GM19193 (cell line): Measurements from ENCODE around the gene NLRP7.

Experiments
- POLR2A ChIP-seq: IDR thresholded peaks from 4 replicates; pipeline ENCODE4 v1.6.1; 2011; ENCODE audit not compliant: insufficient read depth, insufficient read length; ENCODE audit errors: extremely low read depth

NLRP7 gene

GRCh38 chr19:54905803-54906511, 41.4 kb downstream of the NLRP7 start, which contains the start of gene NCR1:
Gene NCR1, plus strand, starts transcription at chr19:54906148. Its CDS starts 40 bp downstream, at chr19:54906188.
- no peak for TF ChIP-seq POLR2A

- TF ChIP-seq POLR2A = no peak
Observed at GRCh38 chr19:54905421-54905802, 41.9 kb downstream of the NLRP7 start.

DNA sequence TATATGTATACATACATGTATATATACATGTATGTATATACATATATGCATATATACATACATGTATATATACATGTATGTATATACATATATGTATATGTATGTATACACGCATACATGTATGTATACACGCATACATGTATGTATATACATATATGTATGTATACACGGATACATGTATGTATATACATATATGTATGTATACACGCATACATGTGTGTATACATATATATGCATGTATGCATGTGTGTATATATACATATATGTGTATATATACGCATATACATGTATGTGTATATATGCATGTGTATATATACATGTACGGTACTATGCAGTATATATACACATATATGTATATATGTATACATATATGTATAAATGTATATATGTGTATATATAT, 44.0 kb downstream of the NLRP7 start:
- TF ChIP-seq POLR2A = no peak

- no peak for TF ChIP-seq POLR2A
Observed at GRCh38 chr19:54902061-54902460, 45.3 kb downstream of the NLRP7 start.

DNA sequence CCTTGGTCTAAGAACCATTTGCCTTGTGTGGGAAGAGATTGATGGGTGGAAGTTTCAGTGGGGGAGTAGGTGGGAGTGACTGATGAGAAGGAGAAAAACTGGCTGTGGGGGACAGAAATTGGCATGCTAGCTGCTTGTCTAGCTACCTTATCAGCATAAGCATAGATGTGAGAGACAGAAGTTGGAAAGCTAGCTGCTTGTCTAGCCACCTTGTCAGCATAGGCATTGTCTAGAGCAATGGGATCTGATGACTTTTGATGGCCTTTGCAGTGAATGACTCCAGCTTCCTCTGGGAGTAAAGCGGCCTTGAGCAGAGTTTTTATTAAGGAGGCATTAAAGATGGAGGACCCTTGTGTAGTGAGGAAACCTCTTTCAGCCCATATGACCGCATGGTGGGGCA, 51.3 kb downstream of the NLRP7 start:
- no peak for TF ChIP-seq POLR2A

DNA sequence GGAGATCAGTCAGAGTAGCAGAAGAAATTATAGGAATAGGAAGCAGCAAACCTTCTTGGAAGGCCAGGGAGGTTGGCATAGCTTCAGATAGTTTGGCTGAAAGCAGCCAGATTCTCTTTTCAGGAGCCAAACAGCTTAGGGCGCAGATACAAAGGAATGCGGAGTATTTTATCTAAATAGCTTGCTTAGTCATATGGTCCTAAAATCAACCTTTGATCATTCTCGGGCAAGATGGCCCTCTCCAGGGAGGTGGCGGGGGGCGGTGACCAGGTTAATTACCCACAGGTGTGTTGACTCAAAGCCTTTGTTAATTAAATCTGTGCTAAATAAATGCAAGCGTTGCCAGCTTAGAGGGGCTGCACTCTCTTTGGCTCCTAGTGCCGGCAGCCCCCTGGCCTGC, 53.9 kb downstream of the NLRP7 start:
- no peak for TF ChIP-seq POLR2A

GRCh38 chr19:54889566-54889965, 57.8 kb downstream of the NLRP7 start:
- no peak for TF ChIP-seq POLR2A

- TF ChIP-seq POLR2A = no peak
Observed at GRCh38 chr19:54888239-54888638, 59.1 kb downstream of the NLRP7 start.

GRCh38 chr19:54883228-54883627, 64.1 kb downstream of the NLRP7 start:
- TF ChIP-seq POLR2A = no peak

- no peak for TF ChIP-seq POLR2A
Observed at GRCh38 chr19:54882758-54883157, 64.6 kb downstream of the NLRP7 start.

DNA sequence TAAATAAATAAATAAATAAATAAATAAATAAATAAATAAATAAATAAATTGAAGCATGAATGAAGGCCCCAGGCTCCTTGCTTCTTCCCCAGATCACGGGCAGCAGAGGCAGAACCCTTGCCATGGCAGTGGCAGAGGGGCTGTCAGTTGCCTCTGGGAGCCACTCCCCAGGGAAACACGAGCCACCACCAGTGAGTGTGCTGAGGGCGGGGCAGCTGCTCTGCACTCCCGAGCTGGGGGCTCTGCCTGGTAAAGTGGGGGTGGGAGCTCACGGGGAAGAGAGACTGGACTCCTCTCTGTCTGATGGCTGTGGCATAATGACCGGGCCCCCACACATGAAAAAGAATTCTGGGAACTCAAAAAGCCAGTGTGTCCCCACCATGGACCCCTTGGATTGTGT, 65.4 kb downstream of the NLRP7 start:
- no peak for TF ChIP-seq POLR2A

- no peak for TF ChIP-seq POLR2A
Observed at GRCh38 chr19:54877471-54877870, 69.9 kb downstream of the NLRP7 start.

GRCh38 chr19:54875506-54875905, 71.8 kb downstream of the NLRP7 start:
- no peak for TF ChIP-seq POLR2A

GRCh38 chr19:54873990-54874389, 73.3 kb downstream of the NLRP7 start, which contains the start of gene FCAR:
Gene FCAR, plus strand, starts transcription at chr19:54874235. Its CDS starts 55 bp downstream, at chr19:54874290.
- no peak for TF ChIP-seq POLR2A
